Mesenchymal stem cell (in vitro differentiated cells and primary cell): ENCODE data around the gene ARHGAP33.
"Not testable (repeated sequence)": the region's sequence is repeated elsewhere in the genome, so short reads cannot be mapped to it uniquely, and the experiment has no call there.

Experiments used
- DNase-seq: peaks from one replicate; pipeline ENCODE4 v3.0.0-alpha.2; 2013
- H2AFZ ChIP-seq: one replicate; pipeline ENCODE4 v1.6.1; 2013; ENCODE audit warnings: low read depth, mild to moderate bottlenecking, control low read depth, inconsistent platforms, low read length, moderate library complexity
- H2AK5ac ChIP-seq: 2 replicates; pipeline ENCODE4 v1.6.1; 2013; ENCODE audit warnings: low read length, moderate library complexity, mild to moderate bottlenecking, inconsistent platforms; ENCODE audit not compliant: severe bottlenecking
- H2BK120ac ChIP-seq: one replicate; pipeline ENCODE4 v1.6.1; 2013; ENCODE audit warnings: low read depth, mild to moderate bottlenecking, inconsistent platforms, low read length, moderate library complexity
- H2BK12ac ChIP-seq, 2 experiments: one replicate each; pipeline ENCODE4 v1.6.1; 2013; ENCODE audit warnings: inconsistent platforms in 2 of 2, low read length in 2 of 2, mild to moderate bottlenecking in 2 of 2, moderate library complexity in 2 of 2, control low read depth in 1 of 2
- H2BK15ac ChIP-seq: one replicate; pipeline ENCODE4 v1.6.1; 2013; ENCODE audit warnings: mild to moderate bottlenecking, low read depth, inconsistent platforms; ENCODE audit not compliant: poor library complexity, severe bottlenecking
- H2BK5ac ChIP-seq: 2 replicates; pipeline ENCODE4 v1.6.1; 2013; ENCODE audit warnings: low read depth, mild to moderate bottlenecking, low read length, control low read depth, inconsistent platforms; ENCODE audit not compliant: poor library complexity, severe bottlenecking
- H3K14ac ChIP-seq, 2 experiments: one replicate each; pipeline ENCODE4 v1.6.1; 2013; ENCODE audit warnings: inconsistent platforms in 2 of 2, low read length in 2 of 2, control low read depth in 1 of 2, mild to moderate bottlenecking in 1 of 2, moderate library complexity in 1 of 2
- H3K18ac ChIP-seq, 2 experiments: one replicate each; pipeline ENCODE4 v1.6.1; 2013; ENCODE audit warnings: inconsistent platforms in 2 of 2, low read length in 2 of 2, control low read depth in 1 of 2, low read depth in 1 of 2, mild to moderate bottlenecking in 1 of 2
- H3K23ac ChIP-seq, 2 experiments: one replicate each; pipeline ENCODE4 v1.6.1; 2013; ENCODE audit warnings: inconsistent platforms in 2 of 2, low read length in 2 of 2, mild to moderate bottlenecking in 2 of 2, moderate library complexity in 2 of 2, control low read depth in 1 of 2
- H3K27ac ChIP-seq: 2 replicates; pipeline ENCODE4 v1.5.1; 2013; ENCODE audit warnings: mild to moderate bottlenecking, moderate library complexity, low read length, control low read depth, inconsistent platforms; ENCODE audit not compliant: poor library complexity, severe bottlenecking
- H3K27me3 ChIP-seq, 2 experiments: 2 replicates each; pipeline versions ENCODE4 v1.6.1 to v1.7.0; 2013; ENCODE audit warnings: low read length in 2 of 2, mild to moderate bottlenecking in 2 of 2, moderate library complexity in 2 of 2, control low read depth in 1 of 2, inconsistent platforms in 1 of 2; ENCODE audit not compliant: control insufficient read depth in 1 of 2, insufficient read depth in 1 of 2
- H3K36me3 ChIP-seq, 2 experiments: 2 replicates each; pipeline versions ENCODE4 v1.6.1 to v1.7.0; 2013; ENCODE audit warnings: low read length in 2 of 2, control low read depth in 1 of 2, inconsistent platforms in 1 of 2, low read depth in 1 of 2, mild to moderate bottlenecking in 1 of 2; ENCODE audit not compliant: insufficient read depth in 2 of 2, control insufficient read depth in 1 of 2
- H3K4ac ChIP-seq, 2 experiments: one replicate each; pipeline ENCODE4 v1.6.1; 2013; ENCODE audit warnings: inconsistent platforms in 2 of 2, low read length in 2 of 2, mild to moderate bottlenecking in 2 of 2, moderate library complexity in 2 of 2, control low read depth in 1 of 2, low read depth in 1 of 2
- H3K4me1 ChIP-seq: 2 replicates; pipeline ENCODE4 v1.6.1; 2013; ENCODE audit warnings: low read depth, low read length, control low read depth; ENCODE audit not compliant: control insufficient read depth, insufficient read depth
- H3K4me2 ChIP-seq: 2 replicates; pipeline ENCODE4 v1.6.1; 2013; ENCODE audit warnings: low read length, mild to moderate bottlenecking, inconsistent platforms; ENCODE audit not compliant: poor library complexity, severe bottlenecking
- H3K4me3 ChIP-seq, 2 experiments: 2 replicates each; pipeline versions ENCODE4 v1.5.1 to v1.7.0; 2013; ENCODE audit warnings: low read length in 2 of 2, mild to moderate bottlenecking in 2 of 2, control low read depth in 1 of 2, low read depth in 1 of 2; ENCODE audit not compliant: insufficient read depth in 1 of 2
- H3K79me1 ChIP-seq: replicated peaks from 2 replicates; pipeline ENCODE4 v1.6.1; 2013; ENCODE audit warnings: mild to moderate bottlenecking, control low read depth, low read length, inconsistent platforms; ENCODE audit not compliant: poor library complexity, severe bottlenecking
- H3K9ac ChIP-seq: 2 replicates; pipeline ENCODE4 v1.7.0; 2013; ENCODE audit warnings: mild to moderate bottlenecking, low read length, moderate library complexity
- H3K9me3 ChIP-seq: 2 replicates; pipeline ENCODE4 v1.7.0; 2013; ENCODE audit warnings: mild to moderate bottlenecking, low read length; ENCODE audit not compliant: control insufficient read depth
- H4K8ac ChIP-seq: one replicate; pipeline ENCODE4 v1.6.1; 2013; ENCODE audit warnings: inconsistent platforms, mild to moderate bottlenecking, low read length, moderate library complexity
- H4K91ac ChIP-seq: one replicate; pipeline ENCODE4 v1.6.1; 2013; ENCODE audit warnings: mild to moderate bottlenecking, low read length, inconsistent platforms
- WGBS: methylation state at CpG from one replicate; pipeline ENCODE4 v1.1.7; 2013; ENCODE audit warnings: mixed read lengths; 5-methylcytosine and 5-hydroxymethylcytosine counted together

Gene ARHGAP33

DNA sequence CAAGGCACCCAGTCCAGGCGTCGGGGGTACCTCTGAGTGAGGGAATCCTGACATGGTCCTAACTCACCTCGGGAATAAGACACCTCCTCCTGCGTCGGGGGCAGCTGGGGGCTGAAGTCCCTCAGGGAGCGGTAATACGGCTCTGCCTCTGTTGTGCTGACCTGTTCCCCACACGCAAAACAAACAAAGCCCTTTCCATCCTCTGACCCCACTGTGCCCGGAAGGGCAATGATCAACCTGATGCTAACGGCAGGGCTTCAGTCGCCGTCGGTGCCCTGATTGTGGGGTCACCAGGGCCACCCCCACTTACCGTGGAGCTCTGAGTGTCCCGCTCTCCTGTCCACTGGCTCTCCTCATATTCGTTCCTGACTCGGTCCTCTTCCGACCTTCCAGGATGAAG is 55.6 kb downstream of the ARHGAP33 start:
- 86% methylated on average over 15 of the region's 18 CpGs for WGBS
- no peak overlapping the region for H3K4me3 ChIP-seq
- H3K23ac ChIP-seq = no peak overlapping the region
- no peak overlapping the region for H3K4ac ChIP-seq
- H2BK12ac ChIP-seq = no peak overlapping the region
- H3K4me2 ChIP-seq = no peak overlapping the region
- peaks cover 6% of the 10 kb centered on the region for H3K9me3 ChIP-seq
- H3K14ac ChIP-seq = no peak overlapping the region
- no peak overlapping the region for H2BK5ac ChIP-seq
- no peak overlapping the region for H4K91ac ChIP-seq
- no peak overlapping the region for H3K27ac ChIP-seq
- H2BK15ac ChIP-seq = no peak overlapping the region
- peaks cover 26 to 34% of the 10 kb centered on the region in 2 experiments for H3K27me3 ChIP-seq
- no peaks in the 10 kb centered on the region for H3K4me1 ChIP-seq
- H3K9ac ChIP-seq = no peak overlapping the region
- no peak for DNase-seq
- no peaks in the 10 kb centered on the region for H3K36me3 ChIP-seq
- H2AK5ac ChIP-seq = no peak overlapping the region
- no peak overlapping the region for H2BK120ac ChIP-seq
- no peak overlapping the region for H3K18ac ChIP-seq
- no peak overlapping the region for H2AFZ ChIP-seq
- no peak overlapping the region for H4K8ac ChIP-seq
- no peaks in the 10 kb centered on the region for H3K79me1 ChIP-seq

DNA sequence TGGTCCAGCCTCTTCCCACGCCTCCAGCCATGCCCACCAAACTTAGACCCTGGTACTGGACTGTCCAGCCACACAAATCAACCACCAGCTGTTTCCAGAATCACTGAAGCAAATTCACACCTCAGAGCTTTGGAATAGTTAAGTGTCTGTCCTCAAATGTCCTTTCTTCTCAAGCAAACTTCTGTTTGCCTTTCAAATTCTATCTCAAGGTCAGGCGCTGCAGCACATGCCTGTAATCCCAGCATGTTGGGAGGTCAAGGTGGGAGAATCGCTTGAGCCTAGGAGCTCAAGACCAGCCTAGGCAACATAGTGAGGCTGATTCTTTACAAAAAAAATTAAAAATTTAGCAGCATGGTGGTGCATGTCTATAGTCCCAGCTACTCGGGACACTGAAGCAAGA is 56.7 kb downstream of the ARHGAP33 start:
- Histone ChIP-seq H3K18ac (no peak overlapping the region), H3K4ac (no peak overlapping the region), H3K27ac (no peak overlapping the region), H4K91ac (no peak overlapping the region), H3K27me3 (peaks cover 26 to 30% of the 10 kb centered on the region in 2 experiments), H2BK12ac (no peak overlapping the region), H2BK5ac (no peak overlapping the region), H3K9me3 (peaks cover 6% of the 10 kb centered on the region), H3K79me1 (no peaks in the 10 kb centered on the region), H3K4me3 (no peak overlapping the region), H3K23ac (no peak overlapping the region), H2AFZ (no peak overlapping the region), H4K8ac (no peak overlapping the region), H3K4me2 (no peak overlapping the region), H3K4me1 (no peaks in the 10 kb centered on the region), H3K14ac (no peak overlapping the region), H2BK15ac (no peak overlapping the region), H2BK120ac (no peak overlapping the region), H3K9ac (no peak overlapping the region), H2AK5ac (no peak overlapping the region), H3K36me3 (no peaks in the 10 kb centered on the region)
- DNase-seq = no peak
- WGBS = 69% methylated on average over 4 of the region's 4 CpGs

DNA sequence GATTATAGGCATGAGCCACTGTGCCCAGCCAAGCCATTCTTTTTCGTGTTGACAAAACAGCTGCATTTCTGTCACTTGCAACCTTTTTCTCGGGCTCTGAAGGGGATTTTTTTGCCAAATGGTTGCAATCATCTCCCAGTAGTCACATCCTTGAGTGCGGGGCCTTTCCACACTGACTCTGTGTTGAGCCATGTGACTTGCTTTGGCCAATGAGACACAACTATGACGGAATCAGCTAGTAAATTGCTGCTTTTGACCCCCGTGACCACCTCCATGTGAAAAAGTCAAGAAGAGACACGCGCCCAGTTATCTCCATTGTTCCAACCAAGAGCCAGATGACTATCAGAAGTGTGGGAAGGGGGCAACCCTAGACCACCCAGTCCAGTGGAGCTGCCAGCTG is 58.6 kb downstream of the ARHGAP33 start:
- no peak overlapping the region for H2BK15ac ChIP-seq
- H3K4me2 ChIP-seq = no peak overlapping the region
- no peak overlapping the region for H2AK5ac ChIP-seq
- H2AFZ ChIP-seq = no peak overlapping the region
- H4K8ac ChIP-seq = no peak overlapping the region
- H2BK120ac ChIP-seq = no peak overlapping the region
- no peaks in the 10 kb centered on the region for H3K79me1 ChIP-seq
- no peaks in the 10 kb centered on the region for H3K36me3 ChIP-seq
- H3K4me1 ChIP-seq = no peaks in the 10 kb centered on the region
- H3K27ac ChIP-seq = no peak overlapping the region
- H3K4me3 ChIP-seq = no peak overlapping the region
- H3K4ac ChIP-seq = no peak overlapping the region
- no peak overlapping the region for H3K9ac ChIP-seq
- no peak overlapping the region for H3K23ac ChIP-seq
- WGBS = 68% methylated on average over 7 of the region's 7 CpGs
- H3K14ac ChIP-seq = no peak overlapping the region
- H3K9me3 ChIP-seq = peaks cover 9% of the 10 kb centered on the region
- no peak overlapping the region for H2BK5ac ChIP-seq
- no peak for DNase-seq
- no peak overlapping the region for H3K18ac ChIP-seq
- no peak overlapping the region for H2BK12ac ChIP-seq
- H4K91ac ChIP-seq = no peak overlapping the region
- peaks cover 26 to 30% of the 10 kb centered on the region in 2 experiments for H3K27me3 ChIP-seq

DNA sequence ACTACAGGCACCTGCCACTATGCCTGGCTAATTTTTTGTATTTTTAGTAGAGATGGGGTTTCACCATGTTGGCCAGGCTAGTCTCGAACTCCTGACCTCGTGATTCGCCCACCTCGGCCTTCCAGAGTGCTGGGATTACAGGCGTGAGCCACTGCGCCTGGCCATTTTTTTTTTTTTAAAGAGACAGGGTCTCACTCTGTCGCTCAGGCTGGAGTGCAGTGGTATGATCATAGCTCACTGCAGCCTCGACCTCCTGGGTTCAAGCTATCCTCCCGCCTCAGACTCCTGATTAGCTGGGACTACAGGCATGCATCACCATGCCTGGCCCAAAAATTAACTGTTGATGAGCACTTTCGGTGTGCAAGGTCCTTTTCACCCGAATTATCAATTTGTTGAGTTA is 60.7 kb downstream of the ARHGAP33 start:
- H2BK12ac ChIP-seq, H2AFZ ChIP-seq, H3K9ac ChIP-seq, H2BK15ac ChIP-seq, H3K18ac ChIP-seq, H3K23ac ChIP-seq, H2BK5ac ChIP-seq, H2BK120ac ChIP-seq, H2AK5ac ChIP-seq, H3K4me1 ChIP-seq, H3K4me3 ChIP-seq, H4K91ac ChIP-seq, H3K79me1 ChIP-seq, H3K36me3 ChIP-seq, H3K14ac ChIP-seq, H3K27ac ChIP-seq, H4K8ac ChIP-seq, H3K4ac ChIP-seq, H3K4me2 ChIP-seq, DNase-seq: not testable (repeated sequence)
- 67% methylated on average over 11 of the region's 11 CpGs for WGBS
- H3K9me3 ChIP-seq = peaks cover 15% of the 10 kb centered on the region
- peaks cover 17 to 22% of the 10 kb centered on the region in 2 experiments for H3K27me3 ChIP-seq
